DMS153 treated with DMSO at 0.1 percent for 48 hours (cell line): Measurements from ENCODE around the gene GET4.
"Not testable (repeated sequence)": the region's sequence is repeated elsewhere in the genome, so short reads cannot be mapped to it uniquely, and the experiment has no call there.

Experiments
- DNase-seq: peaks from one replicate; lab custom pipeline; 2025; ENCODE audit not compliant: unreplicated experiment; lab: John Stamatoyannopoulos, UW

GET4 gene

GRCh38 chr7:925601-926000 is 49.2 kb downstream of the GET4 start:
- no peak for DNase-seq

GRCh38 chr7:926061-927030 is 50.0 kb downstream of the GET4 start:
- DNase-seq, result no peak

GRCh38 chr7:927031-927671 is 50.8 kb downstream of the GET4 start:
- DNase-seq, result no peak

- no peak for DNase-seq
Measured at GRCh38 chr7:929311-929711, 53.0 kb downstream of the GET4 start.

GRCh38 chr7:930975-931758 is 54.8 kb downstream of the GET4 start:
- no peak for DNase-seq

GRCh38 chr7:931871-932650 is 55.7 kb downstream of the GET4 start:
- no peak for DNase-seq

- DNase-seq, result no peak
Measured at GRCh38 chr7:932651-932975, 56.3 kb downstream of the GET4 start.

GRCh38 chr7:934469-935163 is 58.3 kb downstream of the GET4 start:
- DNase-seq, result no peak

- no peak for DNase-seq
Measured at GRCh38 chr7:935164-935873, 59.0 kb downstream of the GET4 start.

GRCh38 chr7:935874-936385 is 59.6 kb downstream of the GET4 start:
- DNase-seq, result no peak

- no peak for DNase-seq
Measured at GRCh38 chr7:936386-937054, 60.2 kb downstream of the GET4 start.

GRCh38 chr7:937856-938484 is 61.6 kb downstream of the GET4 start:
- no peak for DNase-seq

GRCh38 chr7:938546-939185 is 62.3 kb downstream of the GET4 start:
- no peak for DNase-seq

GRCh38 chr7:939843-940242 is 63.5 kb downstream of the GET4 start:
- DNase-seq, result no peak

- DNase-seq, result no peak
Measured at GRCh38 chr7:940599-941408, 64.5 kb downstream of the GET4 start.

- not testable (repeated sequence) for DNase-seq
Measured at GRCh38 chr7:943793-944192, 67.4 kb downstream of the GET4 start.

- DNase-seq, result no peak
Measured at GRCh38 chr7:944744-945143, 68.4 kb downstream of the GET4 start.
